Non-pigmented ciliary epithelial cell (primary cell): ENCODE results near the gene TEC.
"Not testable (repeated sequence)": the region's sequence is repeated elsewhere in the genome, so short reads cannot be mapped to it uniquely, and the experiment has no call there.

Experiments
- DNase-seq: peaks from one replicate; pipeline ENCODE4 v3.0.0-alpha.2; 2010; ENCODE audit warnings: low read depth

TEC gene

GRCh38 chr4:48195853-48196252 lies 73.8 kb downstream of the TEC start:
- DNase-seq, result no peak

- DNase-seq, result no peak
Observed at GRCh38 chr4:48195374-48195773, 74.3 kb downstream of the TEC start.

- no peak for DNase-seq
Observed at GRCh38 chr4:48194971-48195370, 74.7 kb downstream of the TEC start.

GRCh38 chr4:48193921-48194468 lies 75.6 kb downstream of the TEC start:
- no peak for DNase-seq

- no peak for DNase-seq
Observed at GRCh38 chr4:48193096-48193836, 76.4 kb downstream of the TEC start.

- no peak for DNase-seq
Observed at GRCh38 chr4:48191758-48192157, 77.9 kb downstream of the TEC start.

- no peak for DNase-seq
Observed at GRCh38 chr4:48190839-48191238, 78.8 kb downstream of the TEC start.

GRCh38 chr4:48189731-48190130 lies 79.9 kb downstream of the TEC start:
- DNase-seq, result no peak

GRCh38 chr4:48188390-48188789 lies 81.2 kb downstream of the TEC start:
- DNase-seq, result no peak

- DNase-seq, result no peak
Observed at GRCh38 chr4:48187813-48188212, 81.8 kb downstream of the TEC start.

- DNase-seq, result not testable (repeated sequence)
Observed at GRCh38 chr4:48187066-48187465, 82.6 kb downstream of the TEC start.

GRCh38 chr4:48186394-48186793 lies 83.2 kb downstream of the TEC start:
- not testable (repeated sequence) for DNase-seq

GRCh38 chr4:48184882-48185281 lies 84.8 kb downstream of the TEC start:
- DNase-seq, result no peak

- DNase-seq, result no peak
Observed at GRCh38 chr4:48180234-48180633, 89.4 kb downstream of the TEC start.

- no peak for DNase-seq
Observed at GRCh38 chr4:48178931-48179330, 90.7 kb downstream of the TEC start.

- DNase-seq, result no peak
Observed at GRCh38 chr4:48175806-48176205, 93.8 kb downstream of the TEC start.

GRCh38 chr4:48175328-48175727 lies 94.3 kb downstream of the TEC start:
- DNase-seq, result no peak

GRCh38 chr4:48173056-48173991 lies 96.3 kb downstream of the TEC start:
- DNase-seq, result no peak

- DNase-seq, result no peak
Observed at GRCh38 chr4:48172651-48173050, 97.0 kb downstream of the TEC start.

GRCh38 chr4:48169636-48170035 lies 100.0 kb downstream of the TEC start:
- no peak for DNase-seq

- no peak for DNase-seq
Observed at GRCh38 chr4:48167538-48168263, 101.9 kb downstream of the TEC start.

GRCh38 chr4:48164561-48164960 lies 105.1 kb downstream of the TEC start:
- not testable (repeated sequence) for DNase-seq
